Mammary epithelial cell (primary cell): ENCODE data around the gene NR3C2.

Source experiments
- CTCF ChIP-seq, 2 donors: IDR thresholded peaks in 1 of 2; conservative IDR thresholded peaks in 1 of 2; 2 replicates each; pipeline ENCODE4 v1.5.1; 2011 to 2012; ENCODE audit warnings: inconsistent platforms in 2 of 2, low read length in 2 of 2, mild to moderate bottlenecking in 2 of 2, control low read depth in 1 of 2, low read depth in 1 of 2; ENCODE audit not compliant: insufficient read depth in 1 of 2; ENCODE audit errors: extremely low read depth in 1 of 2
- EZH2 ChIP-seq: IDR thresholded peaks from 2 replicates; pipeline ENCODE4 v1.6.1; 2012; ENCODE audit warnings: low read length, inconsistent platforms, borderline replicate concordance

- no peak for TF ChIP-seq CTCF (conservative IDR thresholded peaks at IDR 0.05 in 1 of 2, IDR thresholded peaks at IDR 0.05 in 1 of 2; ENCODE audit: extremely low read depth in 1 of 2, insufficient read depth in 1 of 2, low read depth in 1 of 2, low read length in 2 of 2)
- TF ChIP-seq EZH2, result no peak
These were observed 8.0 kb downstream of the NR3C2 start for GRCh38 chr4:148434075-148434773.
